ENCODE measurements around the gene EOGT.

DNA sequence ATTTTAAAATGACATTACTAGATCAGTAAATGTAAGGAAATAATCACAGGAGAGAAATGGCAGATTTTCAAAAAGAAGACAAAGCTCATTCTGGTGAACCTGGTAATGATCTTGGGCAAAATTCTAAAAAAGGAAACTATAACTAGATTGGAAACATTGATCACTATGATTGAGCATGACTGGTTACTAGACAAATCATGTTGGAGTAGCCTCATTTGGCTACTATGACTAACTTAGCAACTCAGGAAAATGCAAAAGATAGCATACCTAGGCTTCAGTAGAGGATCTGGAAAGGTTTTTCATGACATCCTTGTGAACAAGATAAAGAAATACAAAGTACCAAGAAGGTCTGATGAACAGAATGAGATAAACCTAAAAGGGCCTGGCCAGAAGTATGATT lies 46.2 kb upstream of the EOGT start:
- TF ChIP-seq, protein P1, sequence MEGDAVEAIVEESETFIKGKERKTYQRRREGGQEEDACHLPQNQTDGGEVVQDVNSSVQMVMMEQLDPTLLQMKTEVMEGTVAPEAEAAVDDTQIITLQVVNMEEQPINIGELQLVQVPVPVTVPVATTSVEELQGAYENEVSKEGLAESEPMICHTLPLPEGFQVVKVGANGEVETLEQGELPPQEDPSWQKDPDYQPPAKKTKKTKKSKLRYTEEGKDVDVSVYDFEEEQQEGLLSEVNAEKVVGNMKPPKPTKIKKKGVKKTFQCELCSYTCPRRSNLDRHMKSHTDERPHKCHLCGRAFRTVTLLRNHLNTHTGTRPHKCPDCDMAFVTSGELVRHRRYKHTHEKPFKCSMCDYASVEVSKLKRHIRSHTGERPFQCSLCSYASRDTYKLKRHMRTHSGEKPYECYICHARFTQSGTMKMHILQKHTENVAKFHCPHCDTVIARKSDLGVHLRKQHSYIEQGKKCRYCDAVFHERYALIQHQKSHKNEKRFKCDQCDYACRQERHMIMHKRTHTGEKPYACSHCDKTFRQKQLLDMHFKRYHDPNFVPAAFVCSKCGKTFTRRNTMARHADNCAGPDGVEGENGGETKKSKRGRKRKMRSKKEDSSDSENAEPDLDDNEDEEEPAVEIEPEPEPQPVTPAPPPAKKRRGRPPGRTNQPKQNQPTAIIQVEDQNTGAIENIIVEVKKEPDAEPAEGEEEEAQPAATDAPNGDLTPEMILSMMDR (conservative IDR thresholded peaks at IDR 0.05; ENCODE audit: low read depth, low read length) = no peak
- TF ChIP-seq EZH2 (IDR thresholded peaks at IDR 0.05; ENCODE audit: borderline replicate concordance, low read depth, low read length, poor library complexity, severe bottlenecking) = no peak
